ENCODE measurements around the gene CWC27.

CWC27 gene

DNA sequence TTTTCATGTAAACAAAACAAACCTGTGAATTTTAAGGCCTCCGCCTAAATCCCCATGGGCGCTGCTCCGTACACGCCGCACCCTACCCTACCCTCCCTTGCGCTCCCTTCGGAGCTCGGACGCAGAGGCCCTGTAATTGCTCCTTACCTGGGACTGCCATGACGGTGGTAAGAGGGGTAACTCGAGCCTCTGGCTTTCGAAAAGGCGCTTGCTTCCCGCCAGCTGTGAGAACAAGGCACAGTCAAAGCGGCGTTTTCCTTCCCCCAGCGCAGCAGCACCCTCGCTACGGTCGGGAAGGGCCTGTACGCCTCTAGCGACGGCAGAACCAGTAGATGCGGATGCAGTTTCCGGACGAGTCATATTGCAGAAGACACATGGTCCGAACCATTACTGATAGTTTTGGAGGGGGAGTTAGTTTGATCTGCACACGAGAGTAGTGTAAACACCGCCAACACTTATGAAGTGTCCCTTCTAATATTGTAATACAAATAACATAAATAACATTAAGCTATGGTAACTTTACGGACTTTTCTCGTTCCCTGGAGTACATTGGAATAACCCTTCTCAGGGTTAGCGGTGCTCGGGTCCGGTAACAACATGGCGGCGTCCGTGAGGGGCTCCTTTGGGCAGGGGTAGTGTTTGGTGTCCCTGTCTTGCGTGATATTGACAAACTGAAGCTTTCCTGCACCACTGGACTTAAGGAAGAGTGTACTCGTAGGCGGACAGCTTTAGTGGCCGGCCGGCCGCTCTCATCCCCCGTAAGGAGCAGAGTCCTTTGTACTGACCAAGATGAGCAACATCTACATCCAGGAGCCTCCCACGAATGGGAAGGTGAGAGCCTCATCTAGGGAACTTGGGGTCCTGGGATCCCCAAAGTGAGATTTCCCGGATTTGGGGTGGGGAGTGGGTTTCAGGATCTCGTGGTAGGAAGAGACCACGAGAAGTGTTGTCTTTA, at the start of gene CWC27, which contains the start of gene SREK1IP1:
Gene CWC27, plus strand, starts transcription at position 573 of the 955 bp plus-strand sequence. Its CDS starts 217 bp downstream, at position 790.
Gene SREK1IP1, minus strand, starts transcription at position 334 of the 955 bp plus-strand sequence. Its CDS starts 174 bp downstream, at position 160.
- DNase-seq (ENCODE audit: low read depth in 2 of 2) = peak; percentile 40 to 53

GRCh38 chr5:64722588-64722987, 46.1 kb upstream of the CWC27 start:
- DNase-seq (ENCODE audit: low read depth in 2 of 2) = no peak

GRCh38 chr5:64727150-64727549, 41.6 kb upstream of the CWC27 start:
- DNase-seq (ENCODE audit: low read depth in 2 of 2) = no peak

GRCh38 chr5:64742411-64742810, 26.3 kb upstream of the CWC27 start:
- DNase-seq (ENCODE audit: low read depth in 2 of 2) = no peak

DNA sequence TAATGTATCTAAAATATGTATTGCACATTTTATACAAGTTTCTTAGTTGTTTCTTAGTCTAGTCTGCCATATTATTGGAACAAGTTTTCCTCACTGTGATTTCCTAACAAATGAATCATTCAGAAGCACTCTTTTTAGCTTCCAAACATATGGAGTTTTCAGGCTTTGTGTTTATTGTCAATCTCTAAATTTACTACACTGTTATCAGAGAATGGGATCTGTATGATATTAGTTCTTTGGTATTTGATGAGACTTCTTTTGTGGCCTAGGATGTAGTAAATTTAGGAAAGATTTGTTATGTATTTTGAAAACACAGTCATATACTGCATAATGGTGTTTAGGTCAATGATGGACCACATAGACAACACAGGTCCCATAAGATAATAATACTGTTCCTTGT, 25.9 kb upstream of the CWC27 start:
- no peak for DNase-seq (ENCODE audit: low read depth in 2 of 2)

- DNase-seq (ENCODE audit: low read depth in 2 of 2) = no peak
These were observed 23.8 kb upstream of the CWC27 start for GRCh38 chr5:64744914-64745313.

DNA sequence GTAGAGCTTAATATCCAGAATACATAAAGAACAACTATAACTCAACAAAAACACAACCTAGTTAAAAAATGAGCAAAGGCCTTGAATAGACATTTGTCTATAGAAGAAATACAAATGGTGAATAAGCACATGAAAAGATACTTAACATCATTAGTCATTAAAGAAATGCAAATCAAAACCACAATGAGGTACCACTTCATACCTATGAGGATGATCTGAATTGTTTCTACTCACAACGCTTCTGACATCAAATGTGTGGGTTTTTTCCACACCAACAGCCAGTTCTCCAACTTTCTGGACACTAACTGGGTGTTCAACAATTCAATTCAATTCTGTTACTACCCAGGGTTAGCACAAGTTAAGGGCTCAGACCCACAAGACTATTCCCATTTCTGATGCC, 22.3 kb upstream of the CWC27 start:
- no peak for DNase-seq (ENCODE audit: low read depth in 2 of 2)

GRCh38 chr5:64749385-64749784, 19.3 kb upstream of the CWC27 start:
- DNase-seq (ENCODE audit: low read depth in 2 of 2) = no peak

DNA sequence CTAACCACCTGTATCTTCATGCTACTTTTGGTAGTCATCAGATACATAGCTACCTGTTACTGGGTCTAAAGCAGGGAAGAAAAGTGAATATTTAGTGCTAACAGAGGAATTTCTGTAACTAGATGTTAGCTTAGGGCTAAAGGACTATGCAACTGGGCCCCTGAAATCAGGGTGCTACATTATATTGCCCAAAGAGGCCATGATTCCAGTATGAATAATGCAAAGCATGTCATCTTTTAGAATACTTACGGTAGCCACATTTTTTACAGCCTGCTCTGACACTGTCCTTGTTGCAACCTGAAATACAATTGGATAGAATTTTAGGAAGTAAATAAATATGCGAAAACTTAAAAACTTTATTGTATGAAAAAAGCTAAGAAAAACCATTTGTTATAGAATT, 14.7 kb upstream of the CWC27 start:
- DNase-seq (ENCODE audit: low read depth in 2 of 2) = no peak

DNA sequence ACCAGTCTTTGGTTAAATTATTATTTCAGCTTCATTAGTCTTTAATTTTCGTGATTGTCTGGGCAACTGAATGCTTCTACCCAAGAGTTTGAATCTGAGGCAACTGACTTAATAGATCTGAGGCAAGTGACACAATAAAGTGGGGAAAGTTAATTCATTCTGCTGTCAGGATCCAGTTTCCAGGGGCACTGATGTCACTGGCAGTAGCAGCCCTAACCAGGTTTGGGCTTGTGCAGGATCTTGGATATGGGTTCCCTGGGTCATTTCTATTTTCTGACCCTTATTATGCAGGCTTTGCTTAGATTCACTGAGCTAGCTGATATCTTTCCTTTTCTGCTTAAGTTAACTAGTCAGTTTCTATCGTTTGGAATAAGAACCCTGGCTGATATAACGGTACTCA, 9.8 kb upstream of the CWC27 start:
- DNase-seq (ENCODE audit: low read depth in 2 of 2) = no peak

DNA sequence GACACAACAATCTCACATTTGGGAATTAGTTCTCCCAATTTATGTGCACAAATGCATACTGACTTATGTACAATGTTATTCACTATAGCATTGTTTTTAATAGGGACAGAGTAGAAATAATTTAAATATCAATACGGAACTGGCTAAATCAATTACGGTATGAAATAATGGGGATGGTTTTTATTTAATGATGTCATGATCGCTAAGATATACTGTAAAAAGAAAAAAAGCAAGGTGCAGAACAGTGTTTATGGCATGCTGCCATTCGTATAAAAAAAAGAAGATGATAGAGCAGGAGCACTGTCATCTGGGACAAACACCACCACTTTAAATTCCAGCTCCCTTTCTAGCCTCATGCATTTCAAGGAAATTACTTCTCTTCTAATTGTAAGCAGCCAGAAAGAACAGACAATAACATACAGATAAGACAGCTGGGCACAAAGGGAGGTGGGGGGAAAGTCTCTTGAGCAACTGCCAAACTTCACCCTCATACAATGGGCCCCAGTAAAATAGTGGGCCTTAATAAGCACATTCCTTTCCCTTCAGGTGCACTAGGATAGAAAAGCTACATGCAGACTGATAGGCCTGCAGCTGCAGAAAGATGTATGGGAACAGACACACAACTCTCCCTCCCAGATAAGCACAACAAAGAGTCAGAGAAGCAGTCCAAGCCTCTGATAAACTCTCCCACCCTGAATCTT, 8.6 kb upstream of the CWC27 start:
- DNase-seq (ENCODE audit: low read depth in 2 of 2) = no peak

- DNase-seq (ENCODE audit: low read depth in 2 of 2) = no peak
These were observed 4.7 kb upstream of the CWC27 start for GRCh38 chr5:64763948-64764503.

DNA sequence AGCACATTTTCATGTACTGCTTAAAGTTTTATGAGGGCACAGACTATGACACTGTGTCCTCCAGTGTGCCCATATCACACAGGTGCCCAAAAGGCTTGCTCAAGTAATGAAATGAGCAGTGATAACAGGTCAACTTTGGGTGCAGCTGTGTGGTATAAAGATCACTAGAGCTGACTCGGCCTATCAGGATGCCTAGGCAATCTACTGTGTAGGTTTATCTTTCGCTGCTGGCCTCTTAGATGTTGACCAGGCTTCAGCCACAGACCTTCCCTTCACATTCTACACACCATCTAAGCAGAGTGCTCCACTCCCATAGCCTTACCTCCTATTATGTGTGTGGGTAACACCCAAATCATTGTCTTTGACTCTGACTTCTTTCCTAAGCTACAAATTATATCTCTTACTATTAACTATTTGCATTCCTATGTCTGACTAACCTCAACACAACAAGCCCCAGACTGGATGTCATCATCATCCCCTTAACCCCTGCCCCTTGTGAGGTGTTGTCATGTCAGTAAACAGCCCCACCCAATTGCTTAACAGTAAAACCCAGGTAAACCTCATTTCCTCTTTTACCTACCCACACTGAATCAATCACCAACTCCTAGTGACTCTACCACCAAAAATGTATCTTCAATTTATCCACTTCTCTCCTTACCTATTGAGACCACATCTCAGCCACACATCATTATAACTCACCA, 2.8 kb upstream of the CWC27 start:
- no peak for DNase-seq (ENCODE audit: low read depth in 2 of 2)

GRCh38 chr5:64766941-64767340, 1.8 kb upstream of the CWC27 start:
- DNase-seq (ENCODE audit: low read depth in 2 of 2) = no peak

DNA sequence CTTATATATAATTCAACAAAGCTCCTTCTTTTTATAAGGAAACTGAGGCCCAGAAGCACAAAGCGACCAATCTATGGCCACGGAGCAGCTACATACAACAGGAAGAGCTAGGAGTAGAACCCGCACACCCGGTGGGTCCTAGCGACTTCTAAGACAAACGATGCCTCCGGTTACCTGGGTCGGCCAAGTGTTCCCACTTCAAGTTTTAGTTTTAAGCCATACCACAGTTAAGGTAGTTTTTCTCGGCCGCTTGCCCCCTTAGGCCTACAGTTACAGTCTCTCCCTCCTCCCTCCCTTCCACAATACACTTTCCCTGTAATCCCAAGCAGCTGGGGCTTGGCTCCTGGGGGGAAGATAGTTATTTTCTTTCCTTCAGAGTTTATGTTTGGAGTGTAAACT, 772 bp upstream of the CWC27 start:
- DNase-seq (ENCODE audit: low read depth in 2 of 2) = no peak

GRCh38 chr5:64769855-64770254, 1.1 kb downstream of the CWC27 start:
- no peak for DNase-seq (ENCODE audit: low read depth in 2 of 2)

DNA sequence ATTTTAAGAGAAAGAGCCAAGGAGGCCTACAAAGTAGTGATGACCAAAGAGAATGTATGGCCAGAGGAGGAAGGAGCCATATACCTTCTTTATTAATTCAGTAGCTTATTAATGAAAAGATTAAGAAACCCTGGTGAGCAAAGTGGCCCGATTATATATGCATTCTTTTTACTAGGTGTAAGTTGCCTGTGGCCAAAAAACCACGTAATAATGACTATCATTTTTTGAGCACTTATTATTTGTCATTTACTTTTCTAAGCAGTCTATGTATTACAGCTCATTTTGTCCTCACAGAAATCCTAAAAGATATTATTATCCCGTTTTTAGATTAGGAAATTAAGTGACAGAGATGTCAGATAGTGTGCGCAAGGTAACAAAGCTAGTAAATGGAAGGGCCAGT, 3.0 kb downstream of the CWC27 start:
- DNase-seq (ENCODE audit: low read depth in 2 of 2) = no peak

DNA sequence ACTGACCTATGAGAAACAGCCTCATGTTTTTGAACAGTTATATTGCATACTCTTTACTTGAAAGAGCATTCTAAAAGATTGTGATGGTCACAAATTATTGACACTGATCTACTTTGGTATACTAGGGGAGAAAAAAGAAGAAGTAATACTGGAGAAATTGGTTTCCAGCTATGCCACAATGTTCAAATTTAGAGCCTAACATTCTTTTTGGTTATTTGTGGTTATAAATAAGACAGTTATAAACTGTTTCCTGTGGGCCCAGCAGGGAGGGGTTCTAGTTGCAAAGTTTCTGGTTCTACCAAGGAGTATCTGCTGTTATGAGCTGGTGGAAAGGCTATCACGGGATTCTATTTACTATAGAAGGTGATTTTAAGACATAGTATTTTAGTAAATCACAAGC, 4.8 kb downstream of the CWC27 start:
- DNase-seq (ENCODE audit: low read depth in 2 of 2) = no peak

DNA sequence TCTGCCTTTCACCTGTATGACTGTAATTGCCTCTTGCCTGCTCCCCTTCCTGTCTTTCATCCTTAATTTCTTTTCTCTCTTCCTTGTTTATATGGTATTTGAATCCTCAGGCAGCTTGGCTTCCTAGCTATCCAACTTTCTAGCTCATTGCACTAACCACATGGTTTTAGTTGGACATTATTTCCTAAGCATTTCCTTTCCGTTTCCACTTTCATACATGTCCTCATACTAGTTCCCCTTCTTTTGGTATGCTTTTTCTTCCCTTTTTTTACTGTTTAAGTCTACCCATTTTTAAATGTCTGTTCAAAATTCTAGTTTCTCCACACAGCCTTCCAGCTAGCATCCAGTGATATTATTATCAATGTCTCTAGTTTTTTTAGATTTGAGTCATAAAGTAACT, 6.6 kb downstream of the CWC27 start:
- no peak for DNase-seq (ENCODE audit: low read depth in 2 of 2)

DNA sequence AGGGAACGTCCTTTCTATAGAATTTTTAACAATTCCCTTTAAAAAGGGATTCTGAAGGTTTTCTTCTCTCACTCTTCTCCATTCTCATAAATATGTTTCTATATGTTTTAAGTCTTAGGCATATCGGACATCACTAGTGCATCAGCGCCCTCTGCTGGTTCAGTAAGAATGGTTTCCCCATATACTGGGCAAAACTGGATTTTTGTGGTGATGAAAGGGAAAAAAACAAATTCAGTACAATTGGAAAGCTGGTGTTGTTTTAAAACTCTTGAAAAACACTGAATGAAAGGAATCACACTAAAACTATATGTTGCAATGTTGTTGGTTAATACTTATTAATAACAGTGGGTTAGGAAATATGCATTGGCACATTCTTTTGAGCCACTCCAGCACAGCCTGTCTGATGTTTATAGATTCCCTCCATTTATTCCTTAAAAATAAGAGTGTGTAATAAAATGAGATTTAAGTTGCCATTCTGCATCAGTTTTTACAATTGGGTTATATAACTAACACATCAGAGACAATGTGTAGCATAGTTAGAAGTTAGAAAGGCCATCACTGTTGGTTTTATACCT, 15.8 kb downstream of the CWC27 start:
- peak; percentile 25 to 44 for DNase-seq (ENCODE audit: low read depth in 2 of 2)

- DNase-seq (ENCODE audit: low read depth in 2 of 2) = no peak
These were observed 17.6 kb downstream of the CWC27 start for GRCh38 chr5:64786372-64786771.

- DNase-seq (ENCODE audit: low read depth in 2 of 2) = no peak
These were observed 19.4 kb downstream of the CWC27 start for GRCh38 chr5:64788156-64788555.

Data from stimulated activated CD8-positive, alpha-beta memory T cell treated with anti-CD3 and anti-CD28 coated beads, Interleukin-7, amount 100 ng/mL, for 1 hour (primary cell).